Stomach (tissue), 9 donors: ENCODE measurements around the gene SLC38A10. TPM values are rescaled to one million over a fixed set of nuclear protein-coding genes. Genes with fewer than 3 reads are reported as not detected.

Source experiments
- DNase-seq, 2 donors: peaks; one replicate each; pipeline versions ENCODE4 v3.0.0 to v3.0.0-alpha.2; 2013 to 2019
- H3K27ac ChIP-seq, 5 donors: fragments of 200-600 bp in 4 of 5; sonication (generic) in 4 of 5; one replicate each; pipeline ENCODE4 v1.5.1; 2013 to 2019; ENCODE audit warnings: mild to moderate bottlenecking in 1 of 5, moderate library complexity in 1 of 5
- H3K27me3 ChIP-seq, 3 donors: fragments of 200-600 bp; sonication (generic); one replicate each; pipeline ENCODE4 v1.5.1; 2017 to 2019; ENCODE audit warnings: mixed run types in 1 of 3
- H3K36me3 ChIP-seq, 4 donors: fragments of 200-600 bp; sonication (generic); 1 replicate in 3 of 4; 2 replicates in 1 of 4; pipeline ENCODE4 v1.5.1; 2016 to 2019
- H3K4me1 ChIP-seq, 4 donors: fragments of 200-600 bp; sonication (generic); one replicate each; pipeline ENCODE4 v1.5.1; 2016 to 2019
- H3K4me3 ChIP-seq, 4 donors: fragments of 200-600 bp; sonication (generic) in 3 of 4; one replicate each; pipeline ENCODE4 v1.5.1; 2016 to 2019; ENCODE audit warnings: mild to moderate bottlenecking in 1 of 4
- H3K9me3 ChIP-seq, 4 donors: fragments of 200-600 bp; sonication (generic); one replicate each; pipeline ENCODE4 v1.5.1; 2016 to 2019
- CTCF ChIP-seq, 7 experiments: fragments of 450-650 bp in 4 of 7; fragments of 200-600 bp in 3 of 7; sonication (generic) in 3 of 7; IDR thresholded peaks; one replicate each; pipeline ENCODE4 v1.5.1; 2016 to 2019; ENCODE audit warnings: antibody characterized with exemption in 7 of 7, control low read depth in 2 of 7, mild to moderate bottlenecking in 1 of 7
- EP300 ChIP-seq: sonication (generic); formaldehyde crosslinking; IDR thresholded peaks from one replicate; pipeline ENCODE4 v1.6.1; 2017; ENCODE audit warnings: antibody characterized with exemption
- POLR2A ChIP-seq, 4 donors: fragments of 450-650 bp; IDR thresholded peaks; one replicate each; pipeline ENCODE4 v1.6.1; 2016; ENCODE audit warnings: antibody characterized with exemption in 4 of 4, control low read depth in 2 of 4, mild to moderate bottlenecking in 1 of 4, moderate library complexity in 1 of 4
- POLR2AphosphoS5 ChIP-seq, 3 donors: sonication (generic); formaldehyde crosslinking; IDR thresholded peaks; one replicate each; pipeline ENCODE4 v1.6.1; 2016; ENCODE audit warnings: antibody characterized with exemption in 3 of 3
- WGBS, 5 donors: extraction: QIAGEN DNeasy Blood & Tissue Kit in 3 of 5; methylation state at CpG; one replicate each; pipeline versions ENCODE4 v1.1.5 to v1.1.7; 2013 to 2018; 5-methylcytosine and 5-hydroxymethylcytosine counted together
- intact Hi-C: fragments of 100-400 bp; cut with DNase I; formaldehyde crosslinking; loops from one replicate; pipeline ENCODE4 v1.15.1; 2023; ENCODE audit warnings: low total_unique reads
- polyA plus RNA-seq, 3 donors: library from polyadenylated mRNA; stranded (reverse); fragments of 200-250 nt; gene quantifications; one replicate each; pipeline ENCODE4 v1.2.3, GENCODE V29; 2013
- total RNA-seq, 5 donors: library from RNA; depleted of rRNA; stranded (reverse); fragments of >200 nt; gene quantifications; one replicate each; pipeline versions ENCODE4 v1.1.0 to v1.2.3, GENCODE V29; 2014 to 2016
- donor health status: healthy with polysubstance abuse.
- donor health status: Bipolar disorder and iron deficiency.
- donor health status: healthy.

SLC38A10 gene
- total and polyA plus RNA-seq, 8 donors, result 18.6 to 140 (median 67.3) TPM

- Histone ChIP-seq H3K4me3 (no peak overlapping the region), H3K27me3 (no peaks in the 10 kb centered on the region), H3K27ac (peak overlapping the region in 1 of 5 donors; percentile 82), H3K36me3 (peaks cover 19 to 75% (median 72%) of the 10 kb centered on the region in 4 donors), H3K9me3 (no peaks in the 10 kb centered on the region), H3K4me1 (peaks cover 8 to 62% (median 38%) of the 10 kb centered on the region in 4 donors)
- DNase-seq, result no peak
- 88 to 93% (median 92%) methylated on average over 12 to 21 of the region's 21 CpGs for WGBS, 5 donors
- intact Hi-C loops, result no loop called here
- TF ChIP-seq POLR2A (IDR thresholded peaks at IDR 0.05) (no peak), POLR2AphosphoS5 (IDR thresholded peaks at IDR 0.05) (no peak), EP300 (no peak), CTCF (IDR thresholded peaks at IDR 0.05) (no peak)
Observed at GRCh38 chr17:81287152-81287551, 8.0 kb downstream of the SLC38A10 start.

- TF ChIP-seq POLR2A (IDR thresholded peaks at IDR 0.05), result no peak
- TF ChIP-seq POLR2AphosphoS5 (IDR thresholded peaks at IDR 0.05), result no peak
- TF ChIP-seq EP300, result no peak
- H3K27ac ChIP-seq, result peak overlapping the region; percentile 11 to 82 (median 69)
- no peaks in the 10 kb centered on the region for H3K27me3 ChIP-seq
- H3K4me3 ChIP-seq, result no peak overlapping the region
- H3K9me3 ChIP-seq, result no peaks in the 10 kb centered on the region
- intact Hi-C loops, result no loop called here
- peaks cover 25 to 80% (median 77%) of the 10 kb centered on the region in 4 donors for H3K36me3 ChIP-seq
- DNase-seq, result no peak
- peaks cover 5 to 57% (median 33%) of the 10 kb centered on the region in 4 donors for H3K4me1 ChIP-seq
- 85 to 90% (median 87%) methylated on average over 18 to 23 of the region's 23 CpGs for WGBS, 5 donors
Observed at GRCh38 chr17:81286491-81287145, 8.5 kb downstream of the SLC38A10 start.

- 57 to 80% (median 74%) methylated on average over 7 to 12 of the region's 12 CpGs for WGBS, 5 donors
- H3K36me3 ChIP-seq, result peaks cover 26 to 87% (median 83%) of the 10 kb centered on the region in 4 donors
- H3K27ac ChIP-seq, result peak overlapping the region in 4 of 5 donors; percentile 63 to 82 (median 74)
- H3K4me1 ChIP-seq, result peaks cover 5 to 50% (median 30%) of the 10 kb centered on the region in 4 donors
- no peaks in the 10 kb centered on the region for H3K9me3 ChIP-seq
- no peaks in the 10 kb centered on the region for H3K27me3 ChIP-seq
- peak overlapping the region in 2 of 4 donors; percentile 26 to 45 for H3K4me3 ChIP-seq
- intact Hi-C loops, result no loop called here
- TF ChIP-seq POLR2AphosphoS5 (IDR thresholded peaks at IDR 0.05) (no peak), CTCF (IDR thresholded peaks at IDR 0.05) (no peak), EP300 (no peak)
- DNase-seq, result no peak
Observed at GRCh38 chr17:81285894-81286293, 9.2 kb downstream of the SLC38A10 start.

- 49 to 76% (median 58%) methylated on average over 20 to 37 of the region's 37 CpGs for WGBS, 5 donors
- Histone ChIP-seq H3K27me3 (no peaks in the 10 kb centered on the region), H3K4me3 (peak overlapping the region; percentile 21 to 45 (median 26)), H3K9me3 (no peaks in the 10 kb centered on the region), H3K27ac (peak overlapping the region in 4 of 5 donors; percentile 63 to 82 (median 74)), H3K4me1 (peaks cover 5 to 54% (median 31%) of the 10 kb centered on the region in 4 donors), H3K36me3 (peaks cover 32 to 90% (median 83%) of the 10 kb centered on the region in 4 donors)
- intact Hi-C loops, result no loop called here
- TF ChIP-seq EP300 (no peak), POLR2A (IDR thresholded peaks at IDR 0.05) (no peak), CTCF (IDR thresholded peaks at IDR 0.05) (no peak), POLR2AphosphoS5 (IDR thresholded peaks at IDR 0.05) (peak in 2 of 3 donors; percentile 15 to 43)
- DNase-seq, result peak; percentile 56 to 81
Observed at GRCh38 chr17:81285179-81285878, 9.8 kb downstream of the SLC38A10 start.
